Caco-2 (cell line): Measurements from ENCODE around the gene SLC6A14. TPM values are rescaled to one million over a fixed set of nuclear protein-coding genes. Genes with fewer than 3 reads are reported as not detected.

ENCODE experiments used
- BruUV-seq: library from RNA; stranded (reverse); fragments of 400-500 nt; replicated peaks from 2 replicates; lab custom pipeline; 2021; lab: Mats Ljungman, UMichigan
- CTCF ChIA-PET: fragments of 300-600 bp; sonication (Branson Sonifier 250); formaldehyde crosslinking; loops from one replicate; lab custom pipeline; 2022; ENCODE audit warnings: antibody characterized with exemption; lab: Charles Lee
- POLR2A ChIA-PET: fragments of 300-600 bp; sonication (Branson Sonifier 250); formaldehyde crosslinking; loops from one replicate; lab custom pipeline; 2022; ENCODE audit warnings: antibody characterized with exemption; lab: Charles Lee
- DNase-seq, 2 experiments: peaks; one replicate each; pipeline versions ENCODE4 v3.0.0 to v3.0.0-alpha.2; 2020 to 2022
- H3K27me3 ChIP-seq: replicated peaks from 2 replicates; pipeline ENCODE4 v1.6.0; 2011; ENCODE audit warnings: low read length; ENCODE audit not compliant: control insufficient read depth, insufficient read depth
- H3K36me3 ChIP-seq: 2 replicates; pipeline ENCODE4 v1.5.1; 2011; ENCODE audit warnings: low read length; ENCODE audit not compliant: control insufficient read depth, insufficient read depth
- H3K4me1 ChIP-seq: fragments of 250-450 bp; sonication (Bioruptor Pico); 2 replicates; pipeline ENCODE4 v1.5.1; 2020; ENCODE audit warnings: mild to moderate bottlenecking
- H3K4me3 ChIP-seq: 2 replicates; pipeline ENCODE4 v1.5.1; 2011; ENCODE audit warnings: low read depth, mild to moderate bottlenecking, control low read depth, low read length
- H3K9me3 ChIP-seq: fragments of 250-450 bp; sonication (Bioruptor Pico); 2 replicates; pipeline ENCODE4 v1.5.1; 2020; ENCODE audit warnings: mild to moderate bottlenecking, moderate library complexity
- H3K27ac Mint-ChIP-seq: one replicate; pipeline ENCODE4 v1.8.0; 2022; ENCODE audit warnings: mixed read lengths; ENCODE audit not compliant: unreplicated experiment
- H3K27me3 Mint-ChIP-seq: one replicate; pipeline ENCODE4 v1.8.0; 2022; ENCODE audit warnings: mixed read lengths; ENCODE audit not compliant: insufficient read depth, unreplicated experiment
- H3K36me3 Mint-ChIP-seq: one replicate; pipeline ENCODE4 v1.8.0; 2022; ENCODE audit warnings: mild to moderate bottlenecking, mixed read lengths; ENCODE audit not compliant: insufficient read depth, unreplicated experiment
- H3K4me1 Mint-ChIP-seq: one replicate; pipeline ENCODE4 v1.8.0; 2022; ENCODE audit warnings: low read depth, mixed read lengths; ENCODE audit not compliant: unreplicated experiment
- H3K4me3 Mint-ChIP-seq: one replicate; pipeline ENCODE4 v1.8.0; 2022; ENCODE audit warnings: mild to moderate bottlenecking, moderate library complexity, mixed read lengths; ENCODE audit not compliant: unreplicated experiment
- H3K9me3 Mint-ChIP-seq: one replicate; pipeline ENCODE4 v1.8.0; 2022; ENCODE audit warnings: mixed read lengths; ENCODE audit not compliant: unreplicated experiment
- CTCF ChIP-seq, 2 experiments: fragments of 200-600 bp in 1 of 2; IDR thresholded peaks; 1 replicate in 1 of 2; 2 replicates in 1 of 2; pipeline versions ENCODE4 v1.5.1 to v1.8.0; 2011 to 2022; ENCODE audit warnings: antibody characterized with exemption in 1 of 2, control low read depth in 1 of 2, inconsistent platforms in 1 of 2, low read depth in 1 of 2, low read length in 1 of 2, mild to moderate bottlenecking in 1 of 2, moderate library complexity in 1 of 2; ENCODE audit not compliant: insufficient read depth in 1 of 2, severe bottlenecking in 1 of 2, unreplicated experiment in 1 of 2
- intact Hi-C: fragments of 100-400 bp; cut with micrococcal nuclease; formaldehyde crosslinking; loops from one replicate; pipeline ENCODE4 v1.10.0; 2022; ENCODE audit not compliant: unreplicated experiment
- total RNA-seq: library from RNA; stranded (reverse); gene quantifications from 2 replicates; pipeline ENCODE4 v1.2.3, GENCODE V29; 2022

The SLC6A14 gene
- total RNA-seq, 1 experiment from 2014 or later: not detected

DNA sequence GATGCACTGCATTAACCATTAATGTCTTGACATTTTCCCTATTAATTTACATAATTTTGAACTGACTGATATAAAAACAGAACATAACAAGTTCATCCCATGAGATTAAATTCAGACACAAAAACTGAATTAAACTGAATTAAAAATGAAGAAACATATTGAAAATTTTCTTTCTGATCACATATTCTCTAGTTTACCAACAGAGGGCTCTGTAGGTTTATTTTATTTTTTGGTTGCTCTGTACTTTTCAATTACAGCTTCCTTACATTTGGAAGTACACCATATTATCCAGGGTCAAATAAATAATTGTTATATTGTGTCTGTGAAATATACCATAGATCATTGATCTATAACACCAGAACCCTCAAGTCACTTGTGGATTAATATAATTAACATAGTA is 53.7 kb downstream of the SLC6A14 start:
- intact Hi-C loops: loop anchor here (5.0 kb wide), 2 partner anchors 283 to 472 kb away; no protein-coding TSS in a partner anchor
- ChIA-PET CTCF (no interaction called here), POLR2A (no interaction called here)
- H3K36me3 ChIP-seq: no peaks in the 10 kb centered on the region
- H3K4me3 Mint-ChIP-seq: no peak overlapping the region
- BruUV-seq: no TSS peak
- no peak for DNase-seq
- H3K27me3 ChIP-seq: no peaks in the 10 kb centered on the region
- H3K9me3 ChIP-seq: no peaks in the 10 kb centered on the region
- H3K9me3 Mint-ChIP-seq: no peaks in the 10 kb centered on the region
- no peaks in the 10 kb centered on the region for H3K36me3 Mint-ChIP-seq
- H3K4me1 ChIP-seq: no peaks in the 10 kb centered on the region
- TF ChIP-seq CTCF (IDR thresholded peaks at IDR 0.05; ENCODE audit: insufficient read depth in 1 of 2, low read depth in 1 of 2, low read length in 1 of 2, severe bottlenecking in 1 of 2, unreplicated experiment in 1 of 2): peak in 1 of 2 experiments; percentile 2
- H3K27me3 Mint-ChIP-seq: no peaks in the 10 kb centered on the region
- H3K4me1 Mint-ChIP-seq: no peaks in the 10 kb centered on the region
- H3K4me3 ChIP-seq: no peak overlapping the region
- H3K27ac Mint-ChIP-seq: no peak overlapping the region

DNA sequence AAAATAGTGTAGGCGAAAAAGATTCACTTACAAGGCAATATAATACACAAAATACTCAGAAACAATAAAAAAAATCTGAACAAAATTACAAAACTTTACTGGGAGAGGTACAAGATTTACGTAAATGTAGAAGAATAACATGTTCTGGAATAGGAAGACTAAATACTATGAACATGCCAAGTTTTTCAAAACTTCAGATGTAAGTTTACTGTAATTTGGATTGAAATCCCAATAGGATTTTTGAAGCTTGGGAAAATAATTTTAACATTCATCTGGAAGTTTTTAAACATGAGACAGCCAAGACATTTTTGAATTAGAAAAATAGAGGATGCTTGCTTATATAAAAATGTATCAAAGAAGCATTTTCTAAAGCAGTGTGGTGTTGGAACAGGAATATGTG is 56.9 kb downstream of the SLC6A14 start:
- no peaks in the 10 kb centered on the region for H3K4me1 Mint-ChIP-seq
- TF ChIP-seq CTCF (IDR thresholded peaks at IDR 0.05; ENCODE audit: insufficient read depth in 1 of 2, low read depth in 1 of 2, low read length in 1 of 2, severe bottlenecking in 1 of 2, unreplicated experiment in 1 of 2): no peak
- BruUV-seq: no TSS peak

DNA sequence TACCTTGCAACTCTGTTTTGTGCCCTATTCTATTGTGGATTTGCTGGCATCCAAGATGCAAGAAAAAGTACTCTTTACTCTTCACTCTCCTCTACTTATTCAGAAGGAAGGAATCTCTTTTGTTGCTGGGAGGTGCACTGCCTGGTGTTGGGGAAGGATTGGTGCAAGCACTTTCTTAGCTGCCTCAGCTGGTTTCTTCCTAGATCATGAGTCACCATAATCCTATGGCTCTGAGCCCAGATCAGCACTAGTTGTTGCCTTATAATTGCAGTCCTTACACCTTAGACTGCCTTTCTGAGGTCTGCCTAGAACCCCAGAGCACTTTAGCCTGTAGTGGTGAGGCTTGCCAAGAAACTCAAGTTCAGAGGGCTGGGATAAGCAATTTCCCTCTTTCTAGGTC is 63.4 kb downstream of the SLC6A14 start:
- DNase-seq: no peak
- CTCF ChIA-PET: no interaction called here
- H3K27me3 ChIP-seq: no peaks in the 10 kb centered on the region
- Mint-ChIP-seq H3K27ac (no peak overlapping the region), H3K27me3 (no peaks in the 10 kb centered on the region), H3K4me3 (no peak overlapping the region), H3K9me3 (no peaks in the 10 kb centered on the region), H3K36me3 (no peaks in the 10 kb centered on the region), H3K4me1 (no peaks in the 10 kb centered on the region)
- no peaks in the 10 kb centered on the region for H3K36me3 ChIP-seq
- H3K4me3 ChIP-seq: no peak overlapping the region
- no TSS peak for BruUV-seq
- intact Hi-C loops: no loop called here
- POLR2A ChIA-PET: no interaction called here
- no peaks in the 10 kb centered on the region for H3K4me1 ChIP-seq
- H3K9me3 ChIP-seq: no peaks in the 10 kb centered on the region
- TF ChIP-seq CTCF (IDR thresholded peaks at IDR 0.05; ENCODE audit: insufficient read depth in 1 of 2, low read depth in 1 of 2, low read length in 1 of 2, severe bottlenecking in 1 of 2, unreplicated experiment in 1 of 2): no peak

More for the DNA sequence above, 56.9 kb downstream of the SLC6A14 start:
- Mint-ChIP-seq H3K36me3 (no peaks in the 10 kb centered on the region), H3K9me3 (no peaks in the 10 kb centered on the region), H3K4me3 (no peak overlapping the region), H3K27me3 (no peaks in the 10 kb centered on the region), H3K27ac (no peak overlapping the region)
- no peaks in the 10 kb centered on the region for H3K36me3 ChIP-seq
- H3K4me1 ChIP-seq: no peaks in the 10 kb centered on the region
- intact Hi-C loops: loop anchor here (5.0 kb wide), 2 partner anchors 286 to 469 kb away; no protein-coding TSS in a partner anchor
- CTCF ChIA-PET: no interaction called here
- DNase-seq: no peak
- no peaks in the 10 kb centered on the region for H3K9me3 ChIP-seq
- H3K27me3 ChIP-seq: no peaks in the 10 kb centered on the region
- POLR2A ChIA-PET: no interaction called here
- H3K4me3 ChIP-seq: no peak overlapping the region

Other genes starting within 250 kb of the SLC6A14 start
- gene CT83, start 26.4 kb downstream of the SLC6A14 start, total RNA-seq: not detected in 2 replicates